HepG2 (cell line): Measurements from ENCODE around the gene LYRM1. TPM values are rescaled to one million over a fixed set of nuclear protein-coding genes. Genes with fewer than 3 reads are reported as not detected.
A peak's percentile ranks its signal among the peaks of the same experiment; 100 is the strongest.

Experiments
- ATAC-seq: fragments of 200-7000 bp; cut with Tn5 transposase; 3 replicates; pipeline ENCODE4 v1.9.1; 2020; ENCODE audit warnings: mild to moderate bottlenecking, moderate library complexity
- BruUV-seq: library from RNA; stranded (reverse); fragments of 400-500 nt; replicated peaks from 2 replicates; lab custom pipeline; 2021; lab: Mats Ljungman, UMichigan
- CTCF ChIA-PET: fragments of 300-600 bp; formaldehyde crosslinking; extraction: SDS; loops from one replicate; lab custom pipeline; 2021; ENCODE audit warnings: low total read pairs, inconsistent platforms, low intra/inter-chr PET ratio; lab: Yijun Ruan, JAX
- POLR2A ChIA-PET: fragments of 350-600 bp; sonication (Branson Sonifier 250); formaldehyde crosslinking; loops from one replicate; lab custom pipeline; 2020; ENCODE audit warnings: antibody characterized with exemption, inconsistent platforms; lab: Yijun Ruan, JAX
- DNase-seq: peaks from one replicate; pipeline ENCODE4 v3.0.0-alpha.2; 2015; ENCODE audit warnings: low spot score
- FAIRE-seq: peaks from 3 replicates; lab custom pipeline; 2011; peaks lifted over from hg19 to GRCh38; lab: Jason Lieb, UNC
- H2AFZ ChIP-seq: one replicate; pipeline ENCODE4 v1.6.1; 2011; ENCODE audit warnings: low read length, inconsistent platforms
- H3K27ac ChIP-seq: fragments of 300-600 bp; 3 replicates; pipeline ENCODE4 v1.8.0; 2011; ENCODE audit warnings: mixed run types, mild to moderate bottlenecking, mixed read lengths, low read length, inconsistent platforms; ENCODE audit not compliant: insufficient read depth; ENCODE audit errors: extremely low read length
- H3K27me3 ChIP-seq, 2 experiments: fragments of 200-600 bp in 1 of 2; 2 replicates in 1 of 2; 3 replicates in 1 of 2; pipeline versions ENCODE4 v1.6.0 to v1.8.0; 2011; ENCODE audit warnings: low read length in 2 of 2, mild to moderate bottlenecking in 2 of 2, moderate library complexity in 2 of 2, inconsistent platforms in 1 of 2; ENCODE audit not compliant: insufficient read depth in 2 of 2, control insufficient read depth in 1 of 2
- H3K36me3 ChIP-seq, 2 experiments: fragments of 200-600 bp in 1 of 2; replicated peaks in 1 of 2; 2 replicates in 1 of 2; 3 replicates in 1 of 2; pipeline versions ENCODE4 v1.5.1 to v1.8.0; 2011; ENCODE audit warnings: low read length in 2 of 2, inconsistent platforms in 1 of 2; ENCODE audit not compliant: insufficient read depth in 2 of 2, control insufficient read depth in 1 of 2
- H3K4me1 ChIP-seq: 2 replicates; pipeline ENCODE4 v1.5.1; 2012; ENCODE audit warnings: low read length, inconsistent platforms; ENCODE audit not compliant: insufficient read depth
- H3K4me2 ChIP-seq: 2 replicates; pipeline ENCODE4 v1.6.0; 2011; ENCODE audit warnings: low read depth, low read length, inconsistent platforms
- H3K4me3 ChIP-seq, 3 experiments: fragments of 200-600 bp in 1 of 3; sonication (generic), shearing (Covaris generic) in 1 of 3; replicated peaks in 1 of 3; 2 replicates each; pipeline ENCODE4 v1.5.1; 2011 to 2016; ENCODE audit warnings: low read length in 3 of 3, inconsistent platforms in 2 of 3, low read depth in 2 of 3, mild to moderate bottlenecking in 2 of 3, control low read depth in 1 of 3, mixed read lengths in 1 of 3; ENCODE audit not compliant: insufficient read depth in 1 of 3
- H3K79me2 ChIP-seq: one replicate; pipeline ENCODE4 v1.6.1; 2011; ENCODE audit warnings: low read length, inconsistent platforms; ENCODE audit not compliant: insufficient read depth
- H3K9ac ChIP-seq: 2 replicates; pipeline ENCODE4 v1.6.0; 2011; ENCODE audit warnings: mild to moderate bottlenecking, low read depth, low read length, inconsistent platforms; ENCODE audit not compliant: insufficient read depth
- H3K9me3 ChIP-seq: 2 replicates; pipeline ENCODE4 v1.5.1; 2012; ENCODE audit warnings: mild to moderate bottlenecking, low read length
- H4K20me1 ChIP-seq: 2 replicates; pipeline ENCODE4 v1.6.0; 2011; ENCODE audit warnings: inconsistent platforms, mild to moderate bottlenecking, low read length, moderate library complexity; ENCODE audit not compliant: insufficient read depth
- CEBPB ChIP-seq: IDR thresholded peaks from 2 replicates; pipeline ENCODE4 v1.6.1; 2011; ENCODE audit warnings: low read depth, low read length, improper control_type of control experiment, borderline replicate concordance
- CENPT ChIP-seq: sonication (generic); formaldehyde crosslinking; IDR thresholded peaks from 2 replicates; pipeline ENCODE4 v1.8.0; 2022; ENCODE audit warnings: low read depth, mild to moderate bottlenecking, moderate library complexity, missing genetic modification reagents
- CHD2 ChIP-seq: IDR thresholded peaks from 2 replicates; pipeline ENCODE4 v1.6.1; 2011; ENCODE audit warnings: low read depth, low read length, improper control_type of control experiment
- HDAC1 ChIP-seq: sonication (generic); formaldehyde crosslinking; IDR thresholded peaks from 2 replicates; pipeline ENCODE4 v1.5.1; 2020; ENCODE audit warnings: mild to moderate bottlenecking, missing genetic modification reagents
- HNF4G ChIP-seq, 2 experiments: sonication (generic) in 1 of 2; formaldehyde crosslinking in 1 of 2; IDR thresholded peaks; 2 replicates each; pipeline versions ENCODE4 v1.4.0 to v1.6.1; 2011 to 2020; ENCODE audit warnings: borderline replicate concordance in 2 of 2, low read depth in 2 of 2, mild to moderate bottlenecking in 2 of 2, low read length in 1 of 2, missing genetic modification reagents in 1 of 2, moderate library complexity in 1 of 2
- HNRNPL ChIP-seq: fragments of 200-400 bp; formaldehyde crosslinking; IDR thresholded peaks from 2 replicates; pipeline ENCODE4 v1.6.1; 2017; ENCODE audit warnings: mild to moderate bottlenecking, low read depth, low read length
- KMT2A ChIP-seq: sonication (generic); formaldehyde crosslinking; IDR thresholded peaks from 2 replicates; pipeline ENCODE4 v1.4.0; 2020; ENCODE audit warnings: missing genetic modification reagents
- MED1 ChIP-seq: sonication (generic); formaldehyde crosslinking; IDR thresholded peaks from 2 replicates; pipeline ENCODE4 v1.4.0; 2020; ENCODE audit warnings: missing genetic modification reagents
- NFIB ChIP-seq: sonication (generic); formaldehyde crosslinking; IDR thresholded peaks from 2 replicates; pipeline ENCODE4 v1.9.0; 2021; ENCODE audit warnings: missing genetic modification reagents, mild to moderate bottlenecking, borderline replicate concordance
- NR2F6 ChIP-seq, 2 experiments: IDR thresholded peaks; 2 replicates each; pipeline ENCODE4 v1.6.1; 2016; ENCODE audit warnings: antibody characterized with exemption in 1 of 2, mild to moderate bottlenecking in 1 of 2
- PLRG1 ChIP-seq: fragments of 450-650 bp; conservative IDR thresholded peaks from 2 replicates; pipeline ENCODE4 v1.6.1; 2016
- RBM22 ChIP-seq: fragments of 200-400 bp; formaldehyde crosslinking; optimal IDR thresholded peaks from 2 replicates; pipeline ENCODE3; 2017; ENCODE audit warnings: mild to moderate bottlenecking, low read length, moderate library complexity
- RNF2 ChIP-seq: fragments of 450-650 bp; conservative IDR thresholded peaks from 2 replicates; pipeline ENCODE4 v1.6.1; 2016; ENCODE audit warnings: low read depth
- SAP130 ChIP-seq: IDR thresholded peaks from 2 replicates; pipeline ENCODE4 v1.6.1; 2016; ENCODE audit warnings: low read depth
- ZNF263 ChIP-seq: sonication (generic); formaldehyde crosslinking; IDR thresholded peaks from 2 replicates; pipeline ENCODE4 v1.4.0; 2020; ENCODE audit warnings: missing genetic modification reagents
- ZNF567 ChIP-seq: sonication (generic); formaldehyde crosslinking; IDR thresholded peaks from 2 replicates; pipeline ENCODE4 v1.8.1; 2023; ENCODE audit warnings: mild to moderate bottlenecking, missing genetic modification reagents, borderline replicate concordance
- ZNF589 ChIP-seq: sonication (generic); formaldehyde crosslinking; conservative IDR thresholded peaks from 2 replicates; pipeline ENCODE4 v1.8.0; 2022; ENCODE audit warnings: mild to moderate bottlenecking, moderate library complexity, missing genetic modification reagents
- ZSCAN25 ChIP-seq: sonication (generic); formaldehyde crosslinking; IDR thresholded peaks from 2 replicates; pipeline ENCODE4 v1.8.0; 2022; ENCODE audit warnings: mild to moderate bottlenecking, missing genetic modification reagents
- WGBS: methylation state at CpG from one replicate; pipeline ENCODE4 v1.1.6; 2017; ENCODE audit warnings: low lambda C conversion rate; 5-methylcytosine and 5-hydroxymethylcytosine counted together
- in situ Hi-C: cut with HindIII; loops from 2 replicates; pipeline ENCODE4 v1.10.0; 2017; ENCODE audit warnings: low pct_unique_long_range_greater_than_20kb; ENCODE audit not compliant: extremely low pct_ligation_motif_present
- intact Hi-C: fragments of 100-400 bp; cut with micrococcal nuclease; formaldehyde crosslinking; loops from one replicate; pipeline ENCODE4 v1.10.0; 2022; ENCODE audit not compliant: unreplicated experiment
- polyA plus RNA-seq, 8 experiments: library from polyadenylated mRNA; depleted of rRNA in 3 of 8; stranded (reverse) in 7 of 8; unstranded in 1 of 8; fragments of >200 nt; fragmentation: Illumina TruSeq in 4 of 8; extraction: Trizol in 4 of 8; gene quantifications; 2 replicates each; pipeline versions ENCODE4 v1.2.1 to v1.2.3, GENCODE V29; 2011 to 2016; ENCODE audit warnings: low read depth in 4 of 8, missing spikeins in 1 of 8, mixed read lengths in 1 of 8; ENCODE audit not compliant: insufficient read depth in 1 of 8
- total RNA-seq, 5 experiments: library from RNA; depleted of rRNA; stranded (reverse); fragments of >200 nt; fragmentation: Illumina TruSeq; extraction: Trizol; gene quantifications; 2 replicates each; pipeline ENCODE4 v1.2.3, GENCODE V29; 2016; ENCODE audit warnings: low read depth in 1 of 5
- TF ChIP-seq, protein P1 (sequence below): sonication (generic); formaldehyde crosslinking; IDR thresholded peaks from 2 replicates; pipeline ENCODE4 v1.9.0; 2021; ENCODE audit warnings: missing genetic modification reagents, borderline replicate concordance
- TF ChIP-seq, protein P2 (sequence below): fragments of 450-650 bp; IDR thresholded peaks from 2 replicates; pipeline ENCODE4 v1.6.1; 2017
- TF ChIP-seq, protein P3 (sequence below): IDR thresholded peaks from 2 replicates; pipeline ENCODE4 v1.6.1; 2016; ENCODE audit warnings: low read depth, control low read depth

Gene LYRM1
- total and polyA plus RNA-seq, 2 of the 13 experiments (the other 11 are each of a cell fraction or from before 2014, with no cell fraction given) = 59.2 to 82.6 TPM

DNA sequence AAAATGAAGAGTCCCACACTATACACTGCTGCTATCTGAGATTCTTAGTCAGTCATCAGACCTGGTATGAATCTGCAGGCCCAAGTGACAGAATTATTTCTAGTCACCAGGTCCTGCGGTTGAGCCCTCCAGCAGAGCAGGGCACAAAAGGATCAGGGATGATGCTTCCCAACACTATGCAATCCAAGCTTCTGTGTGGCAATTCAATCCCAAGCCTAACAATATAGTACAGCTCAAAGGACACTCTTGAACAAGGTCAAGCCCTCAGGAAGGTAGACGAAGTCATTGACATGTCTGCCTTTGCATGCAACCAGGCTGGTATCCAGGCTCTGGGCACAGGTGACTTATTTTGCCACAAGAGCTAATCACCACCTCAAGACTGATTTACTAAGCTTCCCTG lies 6.2 kb upstream of the LYRM1 start (continued):
- TF ChIP-seq CEBPB = peak; percentile 95
- no peak for TF ChIP-seq NFIB
- TF ChIP-seq HNF4G (IDR thresholded peaks at IDR 0.05; ENCODE audit: borderline replicate concordance, low read depth, low read length) = 0 out of 2 replicates have a peak, but pooled peaks have one; percentile 32
- no peak for TF ChIP-seq HNF4G (CRISPR knock-in tag; IDR thresholded peaks at IDR 0.05; ENCODE audit: borderline replicate concordance, low read depth)
- TF ChIP-seq, all 625 proteins: peak for 16

DNA sequence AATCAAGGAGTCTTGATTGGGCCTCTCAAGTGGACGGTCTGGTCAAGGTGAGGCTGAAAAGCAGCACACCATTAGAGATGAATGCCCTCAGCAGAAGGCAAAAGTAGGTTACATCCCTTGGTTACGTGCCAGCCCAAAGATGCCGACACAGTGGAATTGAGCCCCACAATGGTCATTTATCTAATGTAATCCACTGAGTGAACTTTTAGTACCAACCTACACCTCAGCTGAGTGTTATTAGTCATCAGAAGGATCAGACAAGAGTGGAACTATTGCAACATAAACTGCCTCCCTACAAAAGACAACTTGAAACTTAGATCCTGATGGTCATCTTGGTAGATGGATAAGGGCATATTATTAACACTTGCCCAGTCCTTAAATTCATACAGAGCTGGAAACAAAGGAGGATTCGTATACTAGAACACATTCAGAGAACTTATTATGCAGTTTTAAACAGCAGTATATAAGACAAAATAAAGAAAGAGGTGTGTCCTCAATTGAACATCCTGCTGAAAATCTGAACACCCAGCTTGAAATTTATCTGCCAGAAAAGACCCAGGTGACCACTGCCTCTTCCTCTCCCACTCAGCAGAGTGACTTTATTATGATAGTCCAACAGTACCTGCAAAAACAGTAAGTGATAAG lies 3.2 kb upstream of the LYRM1 start:
- H2AFZ ChIP-seq = no peak overlapping the region
- in situ Hi-C loops (no loop called here), intact Hi-C loops (loop anchor here (5.0 kb wide), 1 partner anchor 1440 kb away; no protein-coding TSS in a partner anchor)
- DNase-seq (peak; percentile 36), FAIRE-seq (no peak), ATAC-seq (no peak)
- peaks cover 9% of the 10 kb centered on the region; the same call in 1 of the 2 replicates for H4K20me1 ChIP-seq
- H3K27me3 ChIP-seq = no peaks in the 10 kb centered on the region; a peak in 1 of 5 replicates
- ChIA-PET POLR2A (interaction anchor here (1.5 to 3.4 kb wide), 3 partner anchors 16 to 32 kb away, joined by 7 to 20 read pairs (median 13); no protein-coding TSS in a partner anchor), CTCF (no interaction called here)
- peaks cover 63% of the 10 kb centered on the region for H3K4me1 ChIP-seq
- peaks cover 9 to 26% of the 10 kb centered on the region in 2 experiments for H3K36me3 ChIP-seq
- no peak overlapping the region for H3K4me3 ChIP-seq
- peak overlapping the region; percentile 77 for H3K4me2 ChIP-seq
- H3K9me3 ChIP-seq = no peaks in the 10 kb centered on the region
- WGBS = 93% methylated on average over 4 of the region's 4 CpGs
- no peak overlapping the region for H3K27ac ChIP-seq
- BruUV-seq = no TSS peak
- no peak overlapping the region for H3K9ac ChIP-seq
- peaks cover 88% of the 10 kb centered on the region for H3K79me2 ChIP-seq
- TF ChIP-seq PLRG1 (no peak), ZSCAN25 (CRISPR knock-in tag) (no peak), MED1 (CRISPR knock-in tag) (no peak), HNRNPL (no peak), RBM22 (peak; percentile 45), RNF2 (no peak), ZNF263 (CRISPR knock-in tag) (no peak), HDAC1 (CRISPR knock-in tag) (no peak), KMT2A (CRISPR knock-in tag) (no peak), CENPT (CRISPR knock-in tag) (no peak), ZNF567 (no peak), SAP130 (CRISPR knock-in tag) (peak; percentile 27; the same call in 1 of the 2 replicates), ZNF589 (CRISPR knock-in tag) (no peak), NR2F6 (IDR thresholded peaks at IDR 0.05) (no peak), NR2F6 (CRISPR knock-in tag; IDR thresholded peaks at IDR 0.05) (no peak), CHD2 (no peak)
- TF ChIP-seq, protein P1, sequence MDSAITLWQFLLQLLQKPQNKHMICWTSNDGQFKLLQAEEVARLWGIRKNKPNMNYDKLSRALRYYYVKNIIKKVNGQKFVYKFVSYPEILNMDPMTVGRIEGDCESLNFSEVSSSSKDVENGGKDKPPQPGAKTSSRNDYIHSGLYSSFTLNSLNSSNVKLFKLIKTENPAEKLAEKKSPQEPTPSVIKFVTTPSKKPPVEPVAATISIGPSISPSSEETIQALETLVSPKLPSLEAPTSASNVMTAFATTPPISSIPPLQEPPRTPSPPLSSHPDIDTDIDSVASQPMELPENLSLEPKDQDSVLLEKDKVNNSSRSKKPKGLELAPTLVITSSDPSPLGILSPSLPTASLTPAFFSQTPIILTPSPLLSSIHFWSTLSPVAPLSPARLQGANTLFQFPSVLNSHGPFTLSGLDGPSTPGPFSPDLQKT (CRISPR knock-in tag) = no peak
- TF ChIP-seq, protein P2, sequence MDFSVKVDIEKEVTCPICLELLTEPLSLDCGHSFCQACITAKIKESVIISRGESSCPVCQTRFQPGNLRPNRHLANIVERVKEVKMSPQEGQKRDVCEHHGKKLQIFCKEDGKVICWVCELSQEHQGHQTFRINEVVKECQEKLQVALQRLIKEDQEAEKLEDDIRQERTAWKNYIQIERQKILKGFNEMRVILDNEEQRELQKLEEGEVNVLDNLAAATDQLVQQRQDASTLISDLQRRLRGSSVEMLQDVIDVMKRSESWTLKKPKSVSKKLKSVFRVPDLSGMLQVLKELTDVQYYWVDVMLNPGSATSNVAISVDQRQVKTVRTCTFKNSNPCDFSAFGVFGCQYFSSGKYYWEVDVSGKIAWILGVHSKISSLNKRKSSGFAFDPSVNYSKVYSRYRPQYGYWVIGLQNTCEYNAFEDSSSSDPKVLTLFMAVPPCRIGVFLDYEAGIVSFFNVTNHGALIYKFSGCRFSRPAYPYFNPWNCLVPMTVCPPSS = no peak
- TF ChIP-seq, protein P3, sequence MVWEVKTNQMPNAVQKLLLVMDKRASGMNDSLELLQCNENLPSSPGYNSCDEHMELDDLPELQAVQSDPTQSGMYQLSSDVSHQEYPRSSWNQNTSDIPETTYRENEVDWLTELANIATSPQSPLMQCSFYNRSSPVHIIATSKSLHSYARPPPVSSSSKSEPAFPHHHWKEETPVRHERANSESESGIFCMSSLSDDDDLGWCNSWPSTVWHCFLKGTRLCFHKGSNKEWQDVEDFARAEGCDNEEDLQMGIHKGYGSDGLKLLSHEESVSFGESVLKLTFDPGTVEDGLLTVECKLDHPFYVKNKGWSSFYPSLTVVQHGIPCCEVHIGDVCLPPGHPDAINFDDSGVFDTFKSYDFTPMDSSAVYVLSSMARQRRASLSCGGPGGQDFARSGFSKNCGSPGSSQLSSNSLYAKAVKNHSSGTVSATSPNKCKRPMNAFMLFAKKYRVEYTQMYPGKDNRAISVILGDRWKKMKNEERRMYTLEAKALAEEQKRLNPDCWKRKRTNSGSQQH = no peak
